ENCODE measurements around the gene ITIH5.
A peak's percentile ranks its signal among the peaks of the same experiment; 100 is the strongest.
"Not testable (repeated sequence)": the region's sequence is repeated elsewhere in the genome, so short reads cannot be mapped to it uniquely, and the experiment has no call there.

Gene ITIH5

DNA sequence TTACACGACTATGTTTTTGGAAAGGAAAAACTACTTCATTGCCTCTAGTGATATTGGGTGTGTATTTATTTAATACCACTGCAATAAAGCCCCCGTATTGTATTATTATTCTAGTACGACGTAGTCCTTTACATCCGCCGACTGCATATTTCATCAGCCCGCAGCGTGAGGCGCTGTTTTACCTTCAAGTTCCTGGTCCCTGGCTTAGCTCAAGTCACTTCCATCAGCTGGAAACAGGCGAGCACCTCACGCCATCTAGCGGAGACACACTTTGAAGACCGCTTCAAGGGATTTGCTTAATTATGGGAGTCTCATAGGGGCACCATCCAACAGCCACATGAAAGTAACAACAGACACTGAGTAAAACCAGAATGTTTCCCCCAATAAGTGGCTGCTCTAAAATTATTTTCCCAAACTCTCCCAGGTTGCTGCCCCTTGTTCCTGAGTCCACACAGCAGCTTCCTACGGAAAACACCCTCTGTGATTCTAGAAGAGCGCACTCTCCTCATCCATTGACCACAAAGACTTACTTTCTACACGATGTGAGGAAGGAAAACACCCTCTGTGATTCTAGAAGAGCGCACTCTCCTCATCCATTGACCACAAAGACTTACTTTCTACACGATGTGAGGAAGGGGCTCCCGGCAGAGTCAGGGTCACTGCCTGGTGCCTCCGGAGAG, 20.6 kb upstream of the ITIH5 start:
- peak; percentile 73 for DNase-seq (ENCODE audit: low spot score)

DNA sequence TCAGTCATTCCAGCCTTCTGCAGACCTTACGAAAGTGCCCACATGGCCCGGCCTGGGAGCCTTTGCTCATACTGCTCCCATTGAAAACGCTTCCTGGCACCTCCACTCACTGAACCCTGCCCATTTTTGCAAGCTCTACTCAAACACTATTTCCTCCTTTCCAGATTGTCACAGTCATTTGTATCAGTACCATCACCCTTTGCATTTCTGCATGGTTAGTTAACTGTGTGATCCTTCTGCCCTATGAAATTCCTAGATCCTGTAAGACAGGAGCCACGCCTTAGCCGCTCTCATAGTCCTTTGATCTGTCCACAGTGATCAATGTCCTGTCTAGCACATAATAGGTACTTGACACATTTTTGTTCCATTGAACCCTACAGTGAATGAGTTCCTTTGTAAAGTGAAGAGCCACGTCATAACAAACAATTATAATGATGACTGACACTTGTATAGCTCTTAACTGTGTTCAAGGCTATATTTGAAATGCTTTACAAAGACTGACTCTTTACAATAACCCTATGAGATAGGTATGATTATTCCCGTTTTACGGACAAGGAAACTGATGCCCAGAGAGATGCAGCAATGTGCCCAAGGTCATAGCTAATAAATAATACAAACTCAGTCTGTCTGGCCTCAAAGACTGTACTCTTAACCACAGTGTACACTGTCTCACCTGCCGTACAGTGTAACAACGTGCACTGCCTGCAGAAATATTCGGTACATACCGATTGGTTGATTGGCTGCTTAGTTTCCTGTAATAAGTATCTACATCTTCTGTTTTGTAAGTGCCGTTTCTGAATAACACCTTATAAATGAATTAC, 19.8 kb upstream of the ITIH5 start:
- DNase-seq (ENCODE audit: low spot score): no peak

DNA sequence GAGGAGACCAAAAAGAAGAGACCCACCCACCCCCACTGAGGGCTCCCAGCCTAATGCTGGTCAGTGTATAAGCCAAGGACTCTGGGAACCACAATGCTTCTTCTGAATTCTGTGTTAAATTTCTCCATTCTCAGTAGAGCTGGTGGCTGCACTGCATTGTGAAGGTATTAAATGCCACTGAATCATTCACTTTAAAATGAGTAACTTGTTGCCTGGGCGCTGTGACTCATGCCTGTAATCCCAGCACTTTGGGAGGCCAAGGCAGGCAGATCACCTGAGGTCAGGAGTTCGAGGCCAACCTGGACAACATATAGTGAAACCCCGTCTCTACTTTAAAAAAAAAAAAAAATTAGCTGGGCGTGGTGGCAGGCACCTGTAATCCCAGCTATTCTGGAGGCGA, 13.3 kb upstream of the ITIH5 start:
- not testable (repeated sequence) for DNase-seq (ENCODE audit: low spot score)

DNA sequence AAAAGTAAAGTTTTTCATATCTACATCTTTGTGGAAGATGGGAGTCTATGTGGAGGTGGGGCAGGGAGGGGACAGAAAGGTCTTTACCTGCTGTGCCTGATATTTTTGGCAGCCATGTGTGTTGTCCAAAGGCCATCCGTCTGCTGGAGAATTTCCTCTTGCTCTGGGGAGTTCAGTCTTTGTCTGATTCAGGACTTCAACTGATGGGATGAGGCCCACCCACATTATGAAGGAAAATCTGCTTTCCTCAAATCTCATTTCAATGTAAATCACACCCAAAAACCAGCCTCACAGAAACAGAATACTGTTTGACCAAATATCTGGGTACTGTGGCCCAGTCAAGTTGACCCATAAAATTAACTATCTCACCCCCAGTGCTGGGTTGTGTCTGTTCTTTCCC, 12.5 kb upstream of the ITIH5 start:
- no peak for DNase-seq (ENCODE audit: low spot score)

DNA sequence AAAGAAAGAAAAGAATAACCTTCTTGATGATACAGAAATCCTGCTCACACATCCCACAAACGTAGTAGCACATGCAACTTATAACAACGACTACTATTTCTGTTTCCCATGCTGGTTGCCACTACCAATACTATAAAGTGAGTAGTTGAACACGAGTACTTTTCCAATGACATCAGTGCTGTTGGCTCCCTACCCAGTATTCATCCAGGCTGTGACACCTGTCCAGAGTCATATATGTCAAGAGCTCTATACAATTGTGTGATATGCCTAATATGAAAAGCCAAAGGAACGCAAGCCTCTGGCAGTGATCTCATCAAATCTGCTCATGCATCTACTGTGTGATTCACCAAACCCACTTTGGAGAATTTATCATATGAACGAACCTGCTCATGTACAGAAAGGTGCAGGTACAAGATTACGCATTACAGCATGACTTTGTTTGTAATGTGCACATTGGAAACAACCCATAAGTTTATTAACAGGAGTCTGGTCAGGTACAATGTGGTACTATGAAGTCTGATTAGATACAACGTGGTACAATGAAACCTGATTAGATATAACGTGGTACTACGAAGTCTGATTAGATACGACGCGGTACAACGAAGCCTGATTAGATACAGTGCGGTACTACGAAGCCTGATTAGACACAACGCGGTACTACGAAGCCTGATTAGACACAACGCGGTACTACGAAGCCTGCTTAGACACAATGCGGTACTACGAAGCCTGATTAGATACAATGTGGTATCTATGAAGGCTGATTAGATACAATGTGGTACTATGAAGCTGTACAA, 5.8 kb upstream of the ITIH5 start:
- DNase-seq (ENCODE audit: low spot score): no peak

DNA sequence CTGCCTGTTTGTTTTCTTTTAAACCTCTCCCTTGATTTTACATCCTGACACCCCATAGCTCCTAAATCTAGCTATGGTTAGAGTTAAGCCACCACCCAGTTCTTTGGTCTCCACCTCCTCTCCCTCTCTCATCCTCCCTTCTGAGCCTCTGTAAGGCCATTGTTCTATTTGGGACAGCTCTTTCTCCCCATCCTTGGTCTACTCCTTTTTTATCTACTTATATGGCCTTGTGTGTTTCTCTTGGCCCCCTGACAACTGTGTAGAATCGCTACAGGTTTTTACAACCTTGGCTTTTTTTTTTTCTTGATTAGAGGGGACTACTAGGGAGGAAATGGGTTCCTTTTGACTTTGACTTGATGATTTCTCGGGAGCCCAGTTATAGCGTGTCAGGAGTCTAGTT, 3.4 kb upstream of the ITIH5 start:
- DNase-seq (ENCODE audit: low spot score): no peak

DNA sequence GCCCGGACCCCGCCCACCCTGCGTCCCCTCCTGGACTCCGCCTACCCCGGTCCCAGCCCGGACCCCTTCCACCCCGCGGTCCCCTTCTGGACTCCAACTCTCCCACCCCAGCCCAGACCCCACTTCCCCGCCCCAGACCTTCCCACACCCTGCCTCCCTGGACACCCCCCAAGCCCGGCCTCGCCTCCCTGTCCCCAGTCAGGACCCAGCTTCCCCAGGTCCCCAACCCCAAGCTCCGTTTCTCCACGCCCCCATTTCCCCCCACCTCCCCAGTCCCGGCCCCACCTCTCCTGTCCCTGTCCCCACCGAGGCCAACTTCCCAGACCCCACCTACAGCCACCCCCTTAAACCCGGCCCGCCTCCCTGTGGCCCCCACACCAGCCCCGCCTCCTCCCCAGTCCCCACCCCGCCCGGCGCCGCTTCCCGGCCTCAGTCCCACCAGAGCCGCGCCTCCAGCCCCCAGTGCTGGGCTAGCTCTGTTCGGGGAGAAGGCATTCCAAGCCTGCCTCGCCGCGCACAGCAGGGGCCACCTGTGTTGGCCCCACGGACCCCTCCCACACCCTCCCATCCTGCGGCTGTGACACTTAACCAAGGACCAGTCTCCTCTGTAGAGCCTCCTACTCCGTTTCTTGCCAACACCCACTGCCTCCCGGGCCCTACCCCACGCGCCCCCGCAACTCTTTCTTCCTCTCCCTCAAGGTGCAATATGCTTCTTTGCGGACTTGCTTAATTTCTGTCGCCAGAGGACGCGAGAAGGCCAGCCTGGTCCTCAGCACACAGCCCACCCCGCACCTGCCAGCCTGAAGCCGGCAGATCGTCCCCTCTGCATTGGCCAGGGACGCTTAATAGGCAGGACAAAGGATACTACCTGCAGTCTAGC, 736 bp upstream of the ITIH5 start:
- DNase-seq (ENCODE audit: low spot score): no peak

DNA sequence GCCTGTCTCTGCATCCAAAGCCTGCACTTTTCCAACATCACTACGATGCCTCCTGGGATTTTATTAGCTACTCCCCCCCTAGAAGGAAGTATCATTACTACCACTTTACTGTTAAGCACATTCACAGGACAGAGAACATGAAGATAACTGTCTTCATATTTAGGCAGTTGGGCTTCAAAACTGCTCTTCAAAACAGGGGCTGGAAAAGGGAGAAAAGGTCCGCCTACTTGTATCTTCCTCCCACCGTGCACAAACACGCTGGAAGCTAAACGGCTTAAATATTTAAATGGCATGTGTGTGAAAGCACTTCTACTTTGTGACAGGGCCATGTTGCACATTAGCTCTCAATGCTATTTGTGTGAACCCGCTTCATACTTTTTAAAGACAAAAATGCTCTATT, 999 bp downstream of the ITIH5 start:
- DNase-seq (ENCODE audit: low spot score): no peak

DNA sequence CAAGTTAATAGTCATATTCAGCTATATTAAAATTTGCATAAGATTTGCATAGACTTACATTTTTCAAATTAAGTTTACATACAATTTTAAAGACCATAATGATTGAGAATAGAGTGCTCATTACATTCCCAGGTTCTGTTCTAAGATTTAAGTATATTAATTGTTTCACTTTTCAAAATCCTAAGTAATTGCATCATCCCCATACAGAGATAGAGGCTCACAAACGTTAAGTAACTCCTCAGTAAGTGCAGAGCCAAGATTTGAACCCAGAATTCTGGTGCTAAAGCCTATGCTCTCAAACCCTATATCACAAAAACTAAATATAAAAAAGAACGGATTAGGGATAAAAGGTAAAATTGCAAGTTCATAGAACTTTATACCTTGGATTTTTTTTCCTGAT, 2.1 kb downstream of the ITIH5 start:
- DNase-seq (ENCODE audit: low spot score): no peak

DNA sequence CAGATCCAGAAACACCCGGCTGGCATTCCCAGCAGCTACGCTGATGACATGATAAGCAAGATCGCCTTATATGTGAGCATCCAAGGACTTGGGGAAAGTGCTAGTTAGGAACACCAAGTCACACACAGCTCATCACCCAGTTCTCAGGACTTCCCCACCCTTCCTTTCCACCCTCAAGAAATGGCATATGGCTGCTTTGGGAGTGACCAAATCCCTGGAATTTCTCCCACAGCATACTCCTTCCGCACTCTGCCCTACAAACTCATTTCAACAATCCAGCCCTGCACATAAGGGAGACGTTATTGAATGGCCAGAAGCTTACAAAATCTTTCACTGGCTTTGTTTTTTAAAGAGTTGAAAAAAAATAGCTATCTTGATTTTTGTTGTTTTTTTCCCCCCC, 4.2 kb downstream of the ITIH5 start:
- DNase-seq (ENCODE audit: low spot score): no peak

DNA sequence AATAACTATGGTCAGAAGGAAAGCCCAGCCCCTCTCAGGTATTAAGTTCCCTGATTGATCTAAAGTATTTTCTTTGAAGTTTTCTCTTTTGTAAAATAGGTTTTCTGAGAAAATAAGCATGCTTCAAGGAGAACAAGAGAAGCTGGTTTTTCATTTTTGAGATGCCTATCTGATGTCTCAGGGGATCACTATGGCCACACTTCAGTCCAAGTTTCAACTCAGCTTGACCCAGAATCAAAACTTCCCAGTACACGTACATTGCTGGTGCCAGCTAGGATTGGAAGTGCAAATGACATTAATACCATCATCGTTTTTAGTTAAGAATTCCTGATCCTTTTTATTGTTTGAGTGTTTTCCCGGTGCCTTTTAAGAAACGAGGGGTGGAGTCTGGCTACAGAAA, 7.2 kb downstream of the ITIH5 start:
- no peak for DNase-seq (ENCODE audit: low spot score)

DNA sequence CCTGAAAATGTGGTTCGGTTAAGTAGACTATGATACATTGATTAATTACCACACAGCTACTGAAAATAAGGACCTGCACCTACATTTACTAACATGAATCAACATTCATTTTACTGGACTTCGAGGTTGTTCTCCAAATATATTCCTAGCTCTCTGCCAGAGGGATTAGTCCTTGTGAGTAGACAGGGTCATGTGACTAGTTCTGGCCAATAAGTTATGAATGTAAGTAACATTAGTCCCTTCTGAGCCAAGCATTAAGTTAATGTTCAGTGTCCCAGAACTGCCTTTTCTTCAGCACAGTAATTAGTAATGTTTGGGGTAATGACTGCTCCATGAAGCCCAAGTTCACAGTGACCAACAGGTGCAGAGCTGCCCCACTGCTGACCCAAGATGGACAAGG, 9.2 kb downstream of the ITIH5 start:
- DNase-seq (ENCODE audit: low spot score): no peak

DNA sequence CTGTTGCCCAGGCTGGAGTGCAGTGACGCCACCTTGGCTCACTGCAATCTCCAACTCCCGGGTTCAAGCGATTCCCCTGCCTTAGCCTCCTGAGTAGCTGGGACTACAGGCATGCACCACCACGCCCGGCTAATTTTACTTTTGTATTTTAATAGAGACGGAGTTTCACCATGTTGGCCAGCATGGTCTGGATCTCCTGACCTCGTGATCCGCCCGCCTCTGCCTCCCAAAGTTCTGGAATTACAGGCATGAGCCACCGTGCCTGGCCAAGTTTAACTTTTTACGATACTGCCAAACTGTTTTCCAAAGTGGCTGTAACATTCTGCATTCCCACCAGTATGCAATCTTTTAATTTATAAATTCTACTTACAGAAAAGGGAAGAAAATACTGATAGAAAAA, 9.7 kb downstream of the ITIH5 start:
- not testable (repeated sequence) for DNase-seq (ENCODE audit: low spot score)

DNA sequence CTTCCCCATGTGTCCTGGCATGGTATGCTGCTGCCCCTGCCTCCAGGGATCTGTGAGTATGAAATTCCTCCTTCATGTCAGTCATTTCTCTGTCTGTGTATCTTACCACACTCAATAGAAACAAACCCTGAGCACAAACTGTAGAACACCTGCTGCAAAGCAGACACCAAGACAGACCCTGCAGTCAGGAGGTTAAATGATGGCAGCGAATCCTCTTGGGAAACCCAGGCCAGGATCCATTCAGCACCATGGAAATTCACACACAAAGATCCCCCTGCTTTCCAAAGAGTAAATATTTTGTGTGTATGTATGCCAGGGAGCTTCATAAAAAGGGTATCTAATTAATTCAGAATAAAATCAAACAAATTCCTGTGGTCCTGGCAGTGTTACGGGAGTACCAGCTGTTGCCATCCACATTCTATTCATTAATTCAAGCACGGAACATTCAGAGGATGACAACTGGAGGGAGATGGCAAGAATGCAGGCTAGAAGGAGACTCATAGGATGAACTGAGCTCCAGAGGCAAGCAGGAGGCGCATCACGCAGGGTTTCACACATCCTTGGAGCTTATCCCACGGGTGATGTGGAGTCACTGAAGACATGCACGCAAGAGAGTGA, 14.8 kb downstream of the ITIH5 start:
- no peak for DNase-seq (ENCODE audit: low spot score)

DNA sequence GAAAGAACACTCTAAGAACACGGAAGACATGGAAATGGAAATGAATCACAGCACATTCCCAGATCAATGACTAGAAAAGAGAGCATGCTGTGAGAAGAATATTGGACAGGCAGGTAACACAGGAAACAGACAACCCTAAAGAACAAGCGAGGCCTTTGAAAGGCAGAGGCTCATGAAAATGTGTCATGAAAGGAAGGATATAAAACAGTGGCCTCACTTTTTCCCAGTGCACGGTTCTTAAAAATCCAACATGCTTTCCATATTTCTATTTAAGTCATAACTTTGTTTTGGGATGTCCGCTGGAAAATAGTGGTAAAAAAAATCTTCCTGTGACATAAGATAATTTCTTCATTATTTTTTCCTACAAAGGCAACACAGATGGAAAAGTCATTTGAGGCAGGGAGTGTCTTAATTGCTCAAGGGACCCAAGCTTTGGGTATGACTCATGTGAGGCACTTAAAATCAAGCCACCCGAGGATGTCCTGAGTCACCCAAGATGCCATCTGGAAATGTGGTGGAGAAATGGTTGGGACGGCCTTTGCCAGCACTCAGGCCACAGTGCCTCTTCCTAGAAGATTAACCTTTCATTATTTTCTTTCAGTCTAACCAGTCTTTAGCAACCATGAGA, 17.0 kb downstream of the ITIH5 start:
- DNase-seq (ENCODE audit: low spot score): no peak

DNA sequence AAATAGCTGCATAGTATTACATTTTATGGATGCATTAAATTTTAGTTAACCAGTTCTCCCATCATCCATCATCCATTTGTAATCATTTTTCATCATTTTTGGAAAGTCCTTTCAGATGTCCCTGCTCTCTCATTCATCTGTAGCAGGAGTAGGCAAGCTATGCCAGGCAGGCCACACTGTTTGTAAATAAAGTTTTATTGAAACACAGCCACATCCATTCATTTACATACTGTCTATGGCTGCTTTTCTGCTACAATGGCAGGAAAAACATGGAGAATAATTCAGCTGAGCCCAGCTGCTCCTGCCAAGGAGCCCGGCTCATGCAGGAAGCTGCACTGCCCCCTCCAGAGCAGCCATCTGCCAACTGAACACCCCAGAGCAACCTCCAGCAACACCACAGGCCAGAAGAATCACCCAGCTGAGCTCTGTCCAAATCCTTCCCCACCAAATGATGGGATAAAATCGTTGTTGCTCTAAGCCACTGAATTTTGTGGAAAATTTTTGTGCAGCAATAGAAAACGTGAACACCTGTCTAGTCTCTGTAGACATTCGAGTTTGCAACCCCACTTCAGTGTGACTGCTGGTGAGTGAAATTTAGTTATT, 19.6 kb downstream of the ITIH5 start:
- no peak for DNase-seq (ENCODE audit: low spot score)

DNA sequence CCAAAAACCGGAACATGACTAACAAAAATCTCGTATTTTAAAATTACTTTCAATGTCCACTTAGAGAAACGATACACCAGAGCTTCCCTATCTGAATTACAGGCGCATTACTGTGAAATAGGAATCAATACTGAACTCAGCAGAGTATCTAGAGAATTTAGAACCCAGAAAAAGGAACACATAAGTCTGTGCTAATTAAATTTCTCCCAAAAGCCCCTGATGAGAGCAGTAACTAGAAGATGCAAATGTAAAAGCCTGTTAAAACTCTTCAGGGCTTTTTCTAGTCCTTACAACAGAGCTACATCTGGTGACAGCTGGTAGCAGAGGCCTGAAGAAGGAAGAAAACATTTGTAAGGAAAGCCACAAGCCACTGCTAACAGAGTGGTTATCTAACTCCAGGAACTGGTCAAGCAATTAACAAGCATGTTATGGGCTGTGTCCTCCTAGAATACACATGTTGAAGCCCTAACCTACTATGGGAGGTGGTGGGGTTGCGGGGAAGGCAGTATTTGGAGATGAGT, 24.2 kb downstream of the ITIH5 start:
- DNase-seq (ENCODE audit: low spot score): no peak

DNA sequence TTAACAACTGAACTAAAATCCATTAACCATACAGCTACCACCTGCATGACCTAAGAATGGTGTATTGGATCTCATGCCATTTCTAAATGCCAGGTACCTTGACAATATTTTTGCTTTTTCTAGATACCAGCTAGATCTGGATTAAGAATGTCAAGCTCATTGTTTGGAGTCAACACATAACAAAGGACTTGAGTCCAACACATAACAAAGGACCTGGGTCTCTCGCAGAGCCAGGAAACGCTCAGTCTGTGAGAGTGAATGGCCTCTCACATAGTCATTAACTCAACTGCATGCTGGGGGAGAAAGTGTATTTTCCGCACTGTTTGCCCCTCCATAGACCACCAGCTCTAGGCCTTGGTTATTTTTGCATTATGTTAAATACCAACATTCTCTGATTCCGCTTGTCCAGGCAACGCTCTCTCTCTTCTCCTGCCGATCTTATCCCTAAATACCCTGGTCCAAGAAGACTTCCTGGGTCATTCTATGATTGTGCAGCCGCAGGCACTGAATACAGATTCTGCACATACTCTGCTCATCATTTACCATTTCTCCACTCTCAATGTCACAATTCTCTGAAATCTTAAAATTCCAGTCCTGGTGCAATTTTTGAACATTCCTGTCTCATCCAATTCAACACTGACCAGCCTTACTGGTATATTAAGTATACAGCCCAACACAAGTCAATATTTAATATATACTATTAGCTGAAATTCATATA, 31.2 kb downstream of the ITIH5 start:
- no peak for DNase-seq (ENCODE audit: low spot score)

DNA sequence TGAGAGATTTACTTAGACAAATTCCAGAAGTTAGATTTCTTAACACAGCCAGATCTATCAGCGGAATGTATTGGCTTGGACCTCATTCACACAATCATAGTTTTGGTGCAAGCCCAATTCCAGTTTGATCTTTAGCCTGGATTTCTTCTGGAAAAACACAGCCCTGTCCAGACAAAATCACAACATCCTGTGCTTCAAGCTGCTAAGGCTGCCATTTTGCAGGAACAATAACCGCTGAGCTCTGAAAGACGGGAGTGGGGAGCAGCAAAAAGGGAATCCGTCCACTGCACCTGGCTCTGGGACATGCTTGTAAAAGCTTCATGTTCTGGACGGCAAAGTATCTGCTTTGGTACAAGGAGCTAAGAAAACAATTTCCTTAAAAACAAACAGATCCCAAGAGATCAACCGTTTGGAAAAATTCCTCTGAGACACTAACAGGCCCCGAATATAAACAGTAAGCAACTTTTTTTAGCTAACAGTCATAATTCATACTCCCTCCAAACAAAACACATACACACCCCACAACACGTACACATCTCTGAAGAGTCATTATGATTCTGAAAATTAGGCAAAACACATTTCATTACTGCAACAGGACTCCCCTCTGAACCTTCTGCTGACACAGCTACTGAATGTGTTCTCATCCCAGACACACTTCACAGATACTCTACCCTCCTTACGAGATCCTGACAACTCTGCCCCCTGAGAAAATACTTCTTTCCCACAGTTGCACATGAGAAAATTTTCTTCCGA, 32.4 kb downstream of the ITIH5 start:
- no peak for DNase-seq (ENCODE audit: low spot score)
